ENCODE results near the gene PDP2. TPM values are rescaled to one million over a fixed set of nuclear protein-coding genes. Genes with fewer than 3 reads are reported as not detected.
A peak's percentile ranks its signal among the peaks of the same experiment; 100 is the strongest.
"Not testable (repeated sequence)": the region's sequence is repeated elsewhere in the genome, so short reads cannot be mapped to it uniquely, and the experiment has no call there.

The PDP2 gene
- total RNA-seq, 1 donor from 2014 or later, result 15.5 TPM

- DNase-seq, result no peak
Observed at GRCh38 chr16:66853261-66854139, 26.8 kb upstream of the PDP2 start.

GRCh38 chr16:66856184-66856730, 24.1 kb upstream of the PDP2 start:
- DNase-seq, result no peak

- DNase-seq, result no peak
Observed at GRCh38 chr16:66856801-66857200, 23.5 kb upstream of the PDP2 start.

- no peak for DNase-seq
Observed at GRCh38 chr16:66857437-66857836, 22.9 kb upstream of the PDP2 start.

GRCh38 chr16:66858740-66859396, 21.4 kb upstream of the PDP2 start:
- peak; percentile 71 for DNase-seq

- no peak for DNase-seq
Observed at GRCh38 chr16:66859397-66860068, 20.8 kb upstream of the PDP2 start.

- DNase-seq, result no peak
Observed at GRCh38 chr16:66862023-66862520, 18.2 kb upstream of the PDP2 start.

- no peak for DNase-seq
Observed at GRCh38 chr16:66863707-66864106, 16.6 kb upstream of the PDP2 start.

- DNase-seq, result no peak
Observed at GRCh38 chr16:66869424-66869823, 10.9 kb upstream of the PDP2 start.

GRCh38 chr16:66871363-66871762, 9.0 kb upstream of the PDP2 start:
- not testable (repeated sequence) for DNase-seq

GRCh38 chr16:66871840-66872239, 8.5 kb upstream of the PDP2 start:
- no peak for DNase-seq

GRCh38 chr16:66872559-66872942, 7.8 kb upstream of the PDP2 start:
- DNase-seq, result no peak

- DNase-seq, result peak; percentile 97
Observed at GRCh38 chr16:66872943-66873684, 7.2 kb upstream of the PDP2 start.

- no peak for DNase-seq
Observed at GRCh38 chr16:66873685-66874055, 6.6 kb upstream of the PDP2 start.

- no peak for DNase-seq
Observed at GRCh38 chr16:66874079-66874775, 6.1 kb upstream of the PDP2 start.

- DNase-seq, result no peak
Observed at GRCh38 chr16:66878067-66878466, 2.2 kb upstream of the PDP2 start.

GRCh38 chr16:66881014-66881417, 701 bp downstream of the PDP2 start:
- peak; percentile 26 for DNase-seq

GRCh38 chr16:66881560-66881959, 1.2 kb downstream of the PDP2 start:
- no peak for DNase-seq

GRCh38 chr16:66881964-66882508, 1.7 kb downstream of the PDP2 start:
- no peak for DNase-seq

- no peak for DNase-seq
Observed at GRCh38 chr16:66882702-66883101, 2.4 kb downstream of the PDP2 start.

- DNase-seq, result no peak
Observed at GRCh38 chr16:66885491-66885890, 5.2 kb downstream of the PDP2 start.
